ENCODE measurements around the gene SPRTN.

The SPRTN gene

DNA sequence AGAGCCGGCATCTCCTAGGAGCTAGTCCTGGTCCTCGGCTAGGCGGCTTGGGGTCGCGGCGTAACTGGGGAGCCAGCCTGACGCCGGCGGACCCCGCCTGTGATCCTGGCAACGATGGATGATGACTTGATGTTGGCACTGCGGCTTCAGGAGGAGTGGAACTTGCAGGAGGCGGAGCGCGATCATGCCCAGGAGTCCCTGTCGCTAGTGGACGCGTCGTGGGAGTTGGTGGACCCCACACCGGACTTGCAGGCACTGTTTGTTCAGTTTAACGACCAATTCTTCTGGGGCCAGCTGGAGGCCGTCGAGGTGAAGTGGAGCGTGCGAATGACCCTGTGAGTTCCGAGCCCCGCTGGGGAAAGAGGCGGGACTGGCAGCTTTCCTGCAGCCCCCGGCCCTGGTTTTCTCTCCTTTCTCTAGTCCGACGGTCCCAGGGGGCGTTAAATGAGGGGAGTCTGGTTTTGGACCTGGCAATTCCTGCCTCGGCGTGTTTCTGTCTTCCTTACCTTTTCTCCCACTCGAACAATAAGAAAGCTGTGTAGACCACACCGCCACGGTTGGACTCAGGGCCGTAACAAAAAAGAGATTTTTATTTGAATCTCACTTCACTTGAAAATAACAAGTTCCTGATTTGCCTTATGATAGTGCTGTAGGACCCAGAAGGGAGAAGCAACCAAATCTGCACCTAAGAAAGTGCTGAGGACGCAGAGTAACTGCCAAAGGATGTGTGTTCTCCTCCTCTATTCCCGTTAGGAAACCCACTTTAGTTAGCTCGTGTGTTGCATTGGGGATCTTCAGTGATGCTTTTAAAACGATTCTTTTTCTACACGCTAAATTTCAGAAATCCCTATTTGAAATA is at the start of gene SPRTN:
Gene SPRTN, plus strand, starts transcription at position 24 of the 859 bp plus-strand sequence. Its CDS starts 91 bp downstream, at position 115.
- DNase-seq = no peak

GRCh38 chr1:231295938-231296337 is 42.2 kb upstream of the SPRTN start:
- no peak for DNase-seq

DNA sequence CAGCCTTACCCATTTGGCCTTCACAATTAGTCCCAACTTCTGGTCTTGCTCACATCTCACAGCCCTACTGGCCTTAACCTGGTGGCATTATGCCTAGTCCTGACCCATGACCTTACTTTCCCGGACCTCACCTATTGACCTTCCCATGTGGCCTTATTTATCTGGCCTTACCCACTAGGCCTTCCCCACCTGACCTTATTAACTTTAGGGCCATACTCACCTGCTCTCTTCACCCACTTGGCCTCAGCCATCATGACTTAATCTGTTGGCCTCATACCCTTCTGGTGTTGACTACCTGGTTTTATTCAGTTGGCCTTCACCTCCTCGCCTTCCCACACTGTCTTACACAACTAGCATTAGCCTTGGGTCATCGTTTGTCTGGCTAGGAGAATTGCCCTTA is 36.1 kb upstream of the SPRTN start:
- no peak for DNase-seq

DNA sequence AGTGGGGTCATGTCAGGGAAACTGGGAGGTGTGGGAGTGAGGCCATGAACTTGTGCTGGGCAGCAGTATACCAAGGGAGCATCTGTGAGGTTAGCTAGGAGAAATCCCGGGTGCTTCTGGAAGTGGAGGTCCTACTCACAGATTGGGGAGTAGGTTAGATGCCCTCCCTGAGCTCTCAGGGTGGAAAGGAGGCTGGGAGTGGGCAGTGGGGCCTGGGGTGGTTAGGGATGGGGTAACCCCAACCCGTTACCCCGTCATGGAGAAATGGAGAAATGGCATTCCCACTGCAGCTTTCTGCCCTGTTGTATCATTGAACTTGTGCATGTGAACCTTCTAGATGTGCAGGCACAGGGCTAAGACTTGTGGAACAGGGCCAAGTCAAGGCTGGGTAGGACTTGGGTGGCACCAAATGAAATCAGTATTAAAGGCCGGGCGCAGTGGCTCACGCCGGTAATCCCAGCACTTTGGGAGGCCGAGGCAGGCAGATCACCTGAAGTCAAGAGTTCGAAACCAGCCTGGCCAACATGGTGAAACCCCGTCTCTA is 27.6 kb upstream of the SPRTN start:
- no peak for DNase-seq

GRCh38 chr1:231311720-231312431 is 26.2 kb upstream of the SPRTN start:
- no peak for DNase-seq

GRCh38 chr1:231312432-231312788 is 25.7 kb upstream of the SPRTN start:
- no peak for DNase-seq

GRCh38 chr1:231313661-231314060 is 24.4 kb upstream of the SPRTN start:
- no peak for DNase-seq

DNA sequence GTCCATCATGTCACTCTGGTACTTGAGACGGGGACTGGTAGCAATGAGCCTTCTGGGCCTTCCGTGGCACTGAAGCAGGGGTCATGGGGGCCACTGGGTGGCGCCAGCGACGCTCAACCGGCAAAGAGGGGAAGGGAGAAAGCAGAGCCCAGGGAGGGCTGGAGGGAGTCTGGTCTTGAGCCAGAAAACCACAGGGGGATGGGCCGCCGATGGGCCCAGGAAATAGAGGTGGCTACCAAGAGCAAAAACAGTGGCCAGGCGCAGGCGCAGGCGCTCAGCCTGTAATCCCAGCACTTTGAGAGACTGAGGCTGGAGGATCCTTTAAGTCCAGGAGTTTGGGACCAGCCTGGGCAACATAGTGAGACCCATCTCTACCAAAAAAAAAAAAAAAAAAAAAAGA is 22.2 kb upstream of the SPRTN start:
- no peak for DNase-seq

DNA sequence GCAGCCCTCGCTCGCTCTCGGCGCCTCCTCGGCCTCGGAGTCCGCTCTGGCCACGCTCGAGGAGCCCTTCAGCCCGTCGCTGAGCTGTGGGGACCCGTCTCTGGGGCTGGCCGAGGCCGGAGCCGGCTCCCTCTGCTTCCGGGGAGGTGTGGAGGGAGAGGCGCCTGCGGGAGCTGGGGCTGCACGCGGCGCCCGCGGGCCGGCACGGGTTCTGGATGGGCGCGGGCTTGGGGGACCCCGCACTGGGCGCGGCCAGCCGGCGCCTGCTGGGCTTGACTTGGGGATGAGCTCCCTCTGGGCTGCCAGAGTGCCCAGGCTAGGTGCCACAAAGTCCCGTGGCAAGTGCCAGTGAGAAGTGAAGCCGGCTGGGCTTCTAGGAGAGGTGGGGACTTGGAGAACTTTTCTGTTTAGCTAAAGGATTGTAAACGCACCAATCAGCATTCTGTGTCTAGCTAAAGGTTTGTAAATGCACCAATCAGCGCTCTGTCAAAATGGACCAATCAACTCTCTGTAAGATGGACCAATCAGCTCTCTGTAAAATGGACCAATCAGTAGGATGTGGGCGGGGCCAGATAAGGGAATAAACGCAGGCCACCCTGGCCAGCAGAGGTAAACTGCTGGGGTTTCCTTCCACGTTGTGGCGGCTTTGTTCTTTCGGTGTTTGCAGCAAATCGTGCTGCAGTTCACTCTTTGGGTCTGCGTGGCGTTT is 20.6 kb upstream of the SPRTN start:
- no peak for DNase-seq

DNA sequence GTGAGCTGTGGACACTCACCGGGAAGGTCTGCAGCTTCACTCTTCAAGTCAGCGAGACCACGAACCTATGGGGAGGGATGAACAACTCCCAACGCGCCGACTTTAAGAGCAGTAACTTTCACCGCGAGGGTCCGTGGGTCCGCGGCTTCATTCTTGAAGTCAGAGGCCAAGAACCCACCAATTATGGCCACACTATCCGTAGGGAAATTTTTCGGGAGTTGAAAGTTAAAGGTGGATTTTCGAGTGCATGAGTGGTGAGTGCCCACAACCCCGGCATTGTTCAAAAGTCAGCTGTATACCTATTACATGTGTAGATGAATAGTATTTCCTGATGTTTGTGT is 20.1 kb upstream of the SPRTN start:
- no peak for DNase-seq

- DNase-seq = no peak
These were observed 19.5 kb upstream of the SPRTN start for GRCh38 chr1:231318568-231318967.

DNA sequence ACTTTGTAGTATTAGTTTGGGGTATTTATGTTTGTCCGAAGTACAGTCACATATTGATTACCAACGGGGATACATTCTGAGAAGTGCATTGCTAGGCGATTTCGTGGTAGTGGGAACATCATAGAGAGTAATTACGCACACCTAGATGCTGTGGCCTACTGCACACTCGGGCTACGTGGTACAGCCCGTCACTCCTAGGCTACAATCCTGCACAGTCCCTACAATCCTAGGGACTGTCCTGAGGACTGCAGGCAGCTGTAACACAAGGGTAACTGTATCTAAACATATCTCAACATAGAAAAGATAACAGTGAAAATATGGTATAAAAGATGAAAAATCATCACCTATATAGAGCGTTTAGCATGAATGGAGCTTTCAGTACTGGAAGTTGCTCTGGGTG is 19.0 kb upstream of the SPRTN start:
- no peak for DNase-seq

DNA sequence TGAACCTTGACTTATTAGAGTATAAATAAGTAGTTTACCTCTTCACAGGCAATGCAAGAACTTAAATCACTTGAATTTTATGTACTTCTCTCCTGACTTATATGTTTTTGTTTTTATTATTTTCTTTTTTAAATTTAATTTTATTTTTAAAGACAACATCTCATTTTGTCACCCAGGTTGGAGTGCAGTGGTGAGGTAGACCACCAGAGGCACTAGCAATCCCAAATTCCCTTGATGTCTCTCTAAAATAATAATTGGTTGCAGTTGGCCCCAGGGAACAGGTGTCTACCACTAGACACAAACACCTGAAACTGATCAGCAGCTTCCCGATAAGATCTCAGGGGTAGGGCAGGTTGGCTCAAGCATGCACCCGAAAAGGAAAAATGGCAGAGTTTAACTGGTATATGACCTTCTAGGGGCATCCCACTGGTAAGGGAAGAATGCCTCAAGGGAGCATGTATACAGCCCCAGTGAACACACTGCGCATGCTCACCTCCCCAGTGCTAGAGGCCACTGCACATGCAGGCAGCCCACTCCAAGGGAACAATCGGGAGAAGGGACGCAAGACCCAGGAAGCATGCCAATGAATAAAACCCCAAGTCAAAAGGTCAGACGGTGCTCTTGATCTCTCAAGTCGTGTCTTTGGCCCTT is 15.1 kb upstream of the SPRTN start:
- DNase-seq = no peak

GRCh38 chr1:231324660-231325059 is 13.4 kb upstream of the SPRTN start:
- no peak for DNase-seq

DNA sequence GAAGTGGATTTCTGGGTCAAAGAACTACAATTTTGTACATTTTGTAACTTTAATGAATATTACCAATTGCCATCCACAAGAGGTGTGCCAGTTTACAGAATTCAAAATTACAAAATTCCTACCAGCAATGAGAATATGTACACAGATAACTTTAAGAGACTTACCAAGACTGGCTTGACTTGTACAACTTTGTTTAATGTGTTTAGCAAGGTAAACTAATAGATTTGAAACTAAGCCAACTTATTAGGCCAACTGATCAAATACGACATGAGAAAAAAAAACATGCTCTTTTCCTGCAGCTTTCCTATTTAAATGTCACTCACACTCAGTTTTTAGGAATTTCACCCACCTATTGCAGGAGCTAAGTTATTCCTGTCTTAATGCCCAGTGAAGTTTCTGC is 11.8 kb upstream of the SPRTN start:
- DNase-seq = no peak

- DNase-seq = no peak
These were observed 10.5 kb upstream of the SPRTN start for GRCh38 chr1:231327617-231328016.

- DNase-seq = no peak
These were observed 8.6 kb upstream of the SPRTN start for GRCh38 chr1:231329483-231329882.

DNA sequence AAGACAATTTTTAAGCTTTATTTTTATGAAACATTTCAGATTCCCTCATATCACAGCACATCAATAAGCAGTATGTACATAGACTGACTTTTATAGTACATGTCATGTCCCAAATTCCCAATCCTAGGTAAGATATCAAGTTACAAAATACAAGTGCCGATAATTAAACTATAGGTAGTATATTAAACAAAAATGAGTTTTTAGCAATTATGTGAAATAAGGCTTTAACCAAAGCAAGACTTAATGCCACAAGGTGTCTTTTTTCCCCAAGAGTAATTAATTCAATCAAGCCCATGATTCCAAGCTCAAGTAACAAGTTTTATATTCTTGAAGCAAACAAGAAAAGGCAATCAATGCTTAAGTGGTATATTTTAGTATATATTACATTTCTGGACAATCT is 5.3 kb upstream of the SPRTN start:
- DNase-seq = no peak

- no peak for DNase-seq
These were observed 3.9 kb upstream of the SPRTN start for GRCh38 chr1:231334079-231334666.

DNA sequence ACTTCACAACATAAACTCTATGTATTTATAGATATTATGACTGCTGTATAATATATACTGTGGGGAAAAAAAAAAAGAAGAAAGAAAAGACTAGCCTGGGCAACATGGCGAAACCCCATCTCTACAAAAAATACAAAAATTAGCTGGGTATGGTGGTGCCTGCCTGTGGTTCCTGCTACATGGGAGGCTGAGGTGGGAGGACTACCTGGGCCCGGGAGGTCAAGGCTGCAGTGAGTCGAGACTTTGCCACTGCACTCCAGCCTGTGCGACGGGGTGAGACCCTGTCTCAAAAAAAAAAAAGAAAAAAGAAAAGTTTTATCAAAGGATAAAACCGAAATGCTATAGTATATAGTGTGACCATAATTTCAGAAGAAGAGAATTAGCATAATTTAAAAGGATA is 3.1 kb upstream of the SPRTN start:
- no peak for DNase-seq

DNA sequence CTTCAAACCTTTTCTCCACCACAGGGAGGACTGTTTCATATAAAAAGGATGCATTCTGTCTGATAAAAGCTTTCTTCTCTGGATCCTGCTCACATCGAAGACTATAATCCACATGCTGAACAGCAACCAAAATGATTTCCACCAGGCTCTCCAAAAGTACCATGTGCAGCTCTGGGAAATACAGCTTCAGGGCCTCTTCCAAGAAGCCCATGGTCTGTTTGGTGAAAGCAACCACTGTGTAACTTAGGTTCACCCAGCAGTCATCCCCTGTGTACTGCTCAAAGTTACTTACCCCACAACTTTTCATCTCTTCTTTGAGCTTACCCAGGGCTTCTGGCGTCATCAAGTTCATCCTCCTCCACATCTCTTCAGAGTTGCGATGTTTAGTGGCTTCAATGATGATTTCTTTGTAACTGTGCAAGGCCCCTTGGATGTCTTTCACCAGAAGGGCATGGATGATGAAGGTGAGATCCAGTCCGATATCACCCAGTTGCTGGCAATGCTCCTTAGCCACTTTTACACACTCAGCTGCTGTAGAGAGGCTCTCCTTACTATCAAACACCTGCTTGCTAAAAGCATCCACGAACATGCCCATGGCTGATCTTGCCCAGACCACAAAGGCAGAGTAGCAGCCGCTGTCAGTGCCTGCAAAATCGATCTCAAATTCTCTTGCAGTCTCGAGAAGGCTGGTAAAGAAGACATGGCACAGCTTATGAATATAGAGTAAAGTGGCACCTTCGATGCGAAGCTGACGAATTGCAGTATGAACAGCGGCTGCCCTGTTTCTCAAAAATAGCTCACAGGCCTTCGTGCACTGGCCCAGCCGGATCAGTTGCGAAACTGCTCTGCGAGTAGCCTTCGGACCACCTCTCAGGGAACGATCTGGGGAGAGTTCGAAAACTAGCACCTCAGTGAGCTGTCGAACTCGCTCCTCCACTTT is 2.2 kb upstream of the SPRTN start:
- DNase-seq = no peak

DNA sequence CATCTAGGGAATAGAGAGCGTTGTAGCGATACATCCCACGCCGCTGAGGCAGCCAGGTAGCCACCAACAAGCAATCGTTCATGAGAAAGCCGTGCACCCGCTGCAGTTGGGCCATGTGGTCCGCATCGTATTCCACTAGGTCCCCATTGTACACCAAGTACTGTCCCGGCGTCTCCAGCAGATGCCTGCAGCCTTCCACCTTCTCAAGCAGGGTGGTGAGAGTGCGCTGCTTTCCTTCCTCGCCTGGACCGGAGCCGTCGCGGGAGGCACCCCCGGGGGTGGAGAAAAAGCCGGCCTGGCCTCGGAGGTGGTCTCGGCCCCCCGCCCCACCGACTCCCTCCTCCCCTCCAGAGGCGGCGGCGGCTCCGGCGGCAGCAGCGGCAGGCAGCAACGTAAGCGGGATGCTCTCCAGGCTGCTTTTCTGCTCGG is 1.0 kb upstream of the SPRTN start:
- DNase-seq = no peak

Data from amniotic stem cell (primary cell).